ENCODE results near the gene SETMAR.
A peak's percentile ranks its signal among the peaks of the same experiment; 100 is the strongest.

Gene SETMAR

DNA sequence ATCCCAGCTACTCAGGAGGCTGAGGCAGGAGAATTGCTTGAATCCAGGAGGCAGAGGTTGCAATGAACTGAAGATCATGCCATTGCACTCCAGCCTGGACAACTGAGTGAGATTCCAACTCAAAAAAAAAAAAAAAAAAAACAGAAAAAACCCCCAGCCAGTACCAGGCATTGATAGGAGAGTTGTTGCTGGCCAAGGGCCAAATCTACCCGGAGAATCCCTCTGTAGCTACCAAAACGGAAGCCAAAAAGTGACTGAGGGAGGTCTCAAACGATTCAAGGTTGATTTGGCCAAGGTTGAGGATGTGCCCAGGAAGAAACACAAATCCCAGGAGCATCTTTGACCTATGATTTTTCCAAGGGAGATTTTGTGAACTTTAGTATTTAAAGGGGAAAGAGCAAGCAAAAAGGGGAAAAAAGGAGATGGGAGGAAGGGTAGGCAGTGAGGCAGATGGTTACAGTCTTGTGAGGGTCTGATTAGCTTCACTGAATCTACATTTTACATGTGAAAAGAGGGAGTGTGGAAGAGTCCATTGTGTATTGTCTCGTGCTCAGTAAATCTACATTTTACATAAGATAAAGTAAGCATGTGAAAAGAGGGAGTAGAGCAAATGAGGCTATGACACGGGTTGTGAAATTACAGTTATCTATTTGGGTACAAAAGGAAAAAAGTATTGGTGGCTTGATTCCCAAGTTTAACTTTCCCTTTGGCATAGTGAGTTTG, 32.8 kb downstream of the SETMAR start:
- Histone ChIP-seq H3K36me3 (ENCODE audit: control insufficient read depth in 1 of 2, insufficient read depth in 2 of 2, low read length in 2 of 2) (peaks cover 0 to 5% of the 10 kb centered on the region in 2 donors), H3K4me3 (ENCODE audit: low read depth in 1 of 2, low read length in 2 of 2) (no peak overlapping the region), H3K27me3 (ENCODE audit: low read depth, low read length) (no peaks in the 10 kb centered on the region), H3K27ac (ENCODE audit: low read length) (no peak overlapping the region), H3K9me3 (ENCODE audit: control insufficient read depth in 1 of 2, low read length in 2 of 2) (no peaks in the 10 kb centered on the region), H3K4me1 (ENCODE audit: control insufficient read depth in 1 of 2, insufficient read depth in 2 of 2, low read length in 2 of 2) (peaks cover 4 to 6% of the 10 kb centered on the region in 2 donors)

DNA sequence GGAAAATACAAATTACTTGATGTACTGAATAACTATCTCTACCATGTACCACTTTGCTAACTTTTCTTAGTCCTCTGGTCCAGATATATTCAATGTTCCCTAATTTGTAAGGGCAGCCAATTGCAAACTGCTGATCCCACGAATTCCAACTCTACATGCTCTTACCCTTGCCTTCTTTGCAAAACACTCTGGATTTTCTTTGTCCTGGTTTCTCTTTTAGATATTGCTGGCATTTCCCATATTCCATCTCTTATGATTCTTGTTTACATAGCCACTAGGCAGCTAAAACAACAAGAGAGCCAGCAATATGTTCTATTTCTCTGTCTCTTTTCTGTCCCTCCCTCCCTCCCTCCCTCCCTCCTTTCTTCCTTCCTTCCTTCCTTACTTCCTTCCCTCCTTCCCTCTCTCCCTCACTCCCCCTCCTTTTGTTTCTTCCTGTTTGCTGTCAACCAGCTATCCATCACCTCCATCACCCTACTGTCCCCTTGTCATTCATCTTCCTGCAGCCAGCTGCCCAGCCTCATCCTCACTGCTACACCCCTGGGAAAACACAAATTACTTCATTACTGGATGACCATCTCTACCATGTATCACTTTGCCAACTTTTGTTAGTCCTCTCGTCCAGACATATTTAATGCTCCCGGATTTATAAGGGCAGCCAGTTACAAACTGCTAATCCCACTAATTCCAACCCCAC, 33.8 kb downstream of the SETMAR start:
- Histone ChIP-seq H3K4me1 (ENCODE audit: control insufficient read depth in 1 of 2, insufficient read depth in 2 of 2, low read length in 2 of 2) (peaks cover 5 to 8% of the 10 kb centered on the region in 2 donors), H3K9me3 (ENCODE audit: control insufficient read depth in 1 of 2, low read length in 2 of 2) (no peaks in the 10 kb centered on the region), H3K27ac (ENCODE audit: low read length) (no peak overlapping the region), H3K36me3 (ENCODE audit: control insufficient read depth in 1 of 2, insufficient read depth in 2 of 2, low read length in 2 of 2) (peaks cover 0 to 5% of the 10 kb centered on the region in 2 donors), H3K27me3 (ENCODE audit: low read depth, low read length) (no peaks in the 10 kb centered on the region), H3K4me3 (ENCODE audit: low read depth in 1 of 2, low read length in 2 of 2) (no peak overlapping the region)

GRCh38 chr3:4338751-4339150, 35.6 kb downstream of the SETMAR start:
- Histone ChIP-seq H3K4me1 (ENCODE audit: control insufficient read depth in 1 of 2, insufficient read depth in 2 of 2, low read length in 2 of 2) (peaks cover 5 to 8% of the 10 kb centered on the region in 2 donors), H3K9me3 (ENCODE audit: control insufficient read depth in 1 of 2, low read length in 2 of 2) (no peaks in the 10 kb centered on the region), H3K4me3 (ENCODE audit: low read depth in 1 of 2, low read length in 2 of 2) (no peak overlapping the region), H3K36me3 (ENCODE audit: control insufficient read depth in 1 of 2, insufficient read depth in 2 of 2, low read length in 2 of 2) (peaks cover 0 to 5% of the 10 kb centered on the region in 2 donors), H3K27me3 (ENCODE audit: low read depth, low read length) (no peaks in the 10 kb centered on the region), H3K27ac (ENCODE audit: low read length) (no peak overlapping the region)

DNA sequence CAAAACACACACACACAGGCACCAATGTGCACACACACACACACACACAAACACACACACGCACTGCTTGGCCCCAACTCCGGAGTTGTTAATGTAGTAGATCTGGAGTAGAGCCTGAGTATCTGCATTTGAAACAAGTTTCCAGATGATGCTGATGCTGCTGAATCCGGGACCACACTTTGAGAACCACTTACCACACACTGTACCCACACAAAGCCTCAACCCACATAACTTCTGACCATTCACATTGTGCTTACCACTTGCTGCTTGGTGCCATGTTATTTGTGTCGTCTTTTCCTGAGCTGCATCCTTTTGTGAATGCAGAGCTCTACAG, 36.9 kb downstream of the SETMAR start:
- Histone ChIP-seq H3K27ac (ENCODE audit: low read length) (no peak overlapping the region), H3K36me3 (ENCODE audit: control insufficient read depth in 1 of 2, insufficient read depth in 2 of 2, low read length in 2 of 2) (peaks cover 0 to 5% of the 10 kb centered on the region in 2 donors), H3K9me3 (ENCODE audit: control insufficient read depth in 1 of 2, low read length in 2 of 2) (no peaks in the 10 kb centered on the region), H3K4me3 (ENCODE audit: low read depth in 1 of 2, low read length in 2 of 2) (no peak overlapping the region), H3K27me3 (ENCODE audit: low read depth, low read length) (no peaks in the 10 kb centered on the region), H3K4me1 (ENCODE audit: control insufficient read depth in 1 of 2, insufficient read depth in 2 of 2, low read length in 2 of 2) (peaks cover 5 to 8% of the 10 kb centered on the region in 2 donors)

DNA sequence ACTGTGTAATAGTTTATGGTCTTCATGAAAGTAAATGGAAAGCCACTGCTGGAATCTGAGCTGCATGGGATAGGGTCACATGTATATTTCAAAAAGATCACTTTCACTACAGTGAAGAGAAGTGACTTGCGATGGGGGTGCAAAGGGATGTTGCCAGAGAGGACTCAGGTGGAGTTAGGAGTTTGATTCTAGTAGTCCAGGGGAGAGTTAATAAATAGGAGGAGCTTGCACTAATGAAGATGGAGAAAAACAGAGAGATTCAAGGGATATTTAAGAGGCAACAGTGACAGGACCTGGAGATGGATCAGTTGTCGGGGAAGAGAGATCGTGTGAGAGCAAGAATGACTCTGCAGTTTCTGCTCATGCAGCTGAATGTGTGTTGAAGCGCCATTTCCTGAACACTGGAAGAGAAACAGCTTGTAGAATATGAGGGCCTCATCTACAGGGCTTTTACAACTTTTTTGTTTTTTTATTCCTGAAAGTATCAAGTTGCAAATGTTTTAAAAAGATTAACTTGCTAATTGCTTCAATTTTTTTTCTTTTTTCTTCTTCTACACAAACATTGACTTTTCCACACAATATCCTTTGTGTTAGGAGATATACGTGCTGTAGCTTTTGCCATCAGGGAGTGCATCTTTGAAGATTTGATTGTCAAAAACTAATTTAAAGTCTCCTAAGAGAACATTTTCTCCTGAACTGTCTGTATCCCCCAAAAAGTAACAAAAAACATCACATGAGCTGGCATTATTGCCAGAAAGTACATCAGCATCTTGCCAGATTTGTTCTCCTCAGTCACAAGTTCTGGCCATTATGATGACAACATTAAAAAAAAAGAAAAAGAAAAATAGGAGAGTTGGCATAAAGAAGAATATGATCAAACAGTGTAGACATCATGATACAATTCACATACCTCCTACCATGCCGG, 37.5 kb downstream of the SETMAR start:
- Histone ChIP-seq H3K27ac (ENCODE audit: low read length) (no peak overlapping the region), H3K4me1 (ENCODE audit: control insufficient read depth in 1 of 2, insufficient read depth in 2 of 2, low read length in 2 of 2) (peaks cover 5 to 8% of the 10 kb centered on the region in 2 donors), H3K27me3 (ENCODE audit: low read depth, low read length) (no peaks in the 10 kb centered on the region), H3K36me3 (ENCODE audit: control insufficient read depth in 1 of 2, insufficient read depth in 2 of 2, low read length in 2 of 2) (peaks cover 0 to 5% of the 10 kb centered on the region in 2 donors), H3K9me3 (ENCODE audit: control insufficient read depth in 1 of 2, low read length in 2 of 2) (no peaks in the 10 kb centered on the region), H3K4me3 (ENCODE audit: low read depth in 1 of 2, low read length in 2 of 2) (no peak overlapping the region)

GRCh38 chr3:4341336-4341675, 38.1 kb downstream of the SETMAR start:
- Histone ChIP-seq H3K27me3 (ENCODE audit: low read depth, low read length) (no peaks in the 10 kb centered on the region), H3K27ac (ENCODE audit: low read length) (no peak overlapping the region), H3K9me3 (ENCODE audit: control insufficient read depth in 1 of 2, low read length in 2 of 2) (no peaks in the 10 kb centered on the region), H3K4me3 (ENCODE audit: low read depth in 1 of 2, low read length in 2 of 2) (no peak overlapping the region), H3K4me1 (ENCODE audit: control insufficient read depth in 1 of 2, insufficient read depth in 2 of 2, low read length in 2 of 2) (peaks cover 5 to 8% of the 10 kb centered on the region in 2 donors), H3K36me3 (ENCODE audit: control insufficient read depth in 1 of 2, insufficient read depth in 2 of 2, low read length in 2 of 2) (peaks cover 0 to 5% of the 10 kb centered on the region in 2 donors)

DNA sequence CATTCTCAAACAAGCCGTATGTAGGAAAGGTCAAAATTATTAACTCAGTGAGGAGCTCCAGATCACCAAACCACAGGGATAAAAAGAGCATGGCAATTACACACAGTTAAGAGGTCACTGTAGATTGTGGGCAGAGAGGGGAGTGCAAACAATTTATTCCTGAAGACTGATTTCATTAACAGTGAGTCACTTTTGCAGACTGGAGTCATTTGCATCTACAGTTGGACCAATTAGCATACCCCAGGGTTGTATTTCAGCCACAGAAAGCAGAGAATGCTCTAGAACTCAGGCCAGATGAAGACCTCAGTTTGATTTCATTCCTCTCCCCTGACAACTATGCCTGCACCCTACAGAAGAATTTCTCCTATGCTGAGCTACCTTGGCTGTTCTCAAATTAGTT, 40.1 kb downstream of the SETMAR start:
- H3K36me3 ChIP-seq (ENCODE audit: control insufficient read depth in 1 of 2, insufficient read depth in 2 of 2, low read length in 2 of 2), result peaks cover 0 to 5% of the 10 kb centered on the region in 2 donors
- no peak overlapping the region for H3K4me3 ChIP-seq (ENCODE audit: low read depth in 1 of 2, low read length in 2 of 2)
- peaks cover 5 to 8% of the 10 kb centered on the region in 2 donors for H3K4me1 ChIP-seq (ENCODE audit: control insufficient read depth in 1 of 2, insufficient read depth in 2 of 2, low read length in 2 of 2)
- peaks cover 0 to 2% of the 10 kb centered on the region in 2 donors for H3K9me3 ChIP-seq (ENCODE audit: control insufficient read depth in 1 of 2, low read length in 2 of 2)
- no peak overlapping the region for H3K27ac ChIP-seq (ENCODE audit: low read length)
- no peaks in the 10 kb centered on the region for H3K27me3 ChIP-seq (ENCODE audit: low read depth, low read length)

- Histone ChIP-seq H3K36me3 (ENCODE audit: control insufficient read depth in 1 of 2, insufficient read depth in 2 of 2, low read length in 2 of 2) (no peaks in the 10 kb centered on the region), H3K4me1 (ENCODE audit: control insufficient read depth in 1 of 2, insufficient read depth in 2 of 2, low read length in 2 of 2) (peaks cover 2 to 10% of the 10 kb centered on the region in 2 donors), H3K27ac (ENCODE audit: low read length) (peak overlapping the region; percentile 77), H3K27me3 (ENCODE audit: low read depth, low read length) (no peaks in the 10 kb centered on the region), H3K9me3 (ENCODE audit: control insufficient read depth in 1 of 2, low read length in 2 of 2) (peaks cover 0 to 3% of the 10 kb centered on the region in 2 donors), H3K4me3 (ENCODE audit: low read depth in 1 of 2, low read length in 2 of 2) (peak overlapping the region in 1 of 2 donors; percentile 60)
These were observed 47.6 kb downstream of the SETMAR start for GRCh38 chr3:4350789-4351163.

DNA sequence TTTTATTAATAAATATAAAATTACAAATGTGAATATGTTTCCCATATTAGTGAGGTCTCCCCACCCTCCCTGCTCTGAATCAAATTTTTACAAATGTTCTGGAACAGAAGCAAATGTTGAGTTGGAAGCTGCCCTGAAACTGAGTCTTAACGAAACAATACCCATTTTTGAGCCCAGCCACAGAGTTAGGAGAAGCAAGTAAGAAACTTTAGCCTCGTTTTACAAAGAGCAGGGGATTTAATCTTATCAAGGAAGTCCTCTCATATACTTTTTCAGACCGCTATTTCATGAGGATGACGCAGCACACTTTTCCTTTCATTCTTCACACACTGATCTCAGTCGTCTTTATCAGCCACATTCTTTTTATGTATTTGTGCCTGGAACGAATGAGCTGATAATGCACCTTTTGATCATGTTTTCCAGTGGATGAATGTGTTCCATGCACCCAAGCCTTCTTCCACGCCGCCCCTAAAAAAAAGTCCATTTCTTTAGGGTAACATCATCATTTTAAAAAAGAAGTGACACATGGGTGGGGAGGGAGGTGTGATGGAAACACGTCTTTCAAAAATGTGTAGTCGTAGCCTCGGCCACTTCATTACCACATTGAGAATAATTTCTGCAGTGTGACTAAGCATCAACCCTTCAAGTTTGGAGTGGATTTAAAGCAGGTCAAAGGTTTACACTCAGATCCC, 48.1 kb downstream of the SETMAR start:
- Histone ChIP-seq H3K36me3 (ENCODE audit: control insufficient read depth in 1 of 2, insufficient read depth in 2 of 2, low read length in 2 of 2) (no peaks in the 10 kb centered on the region), H3K27me3 (ENCODE audit: low read depth, low read length) (no peaks in the 10 kb centered on the region), H3K4me3 (ENCODE audit: low read depth in 1 of 2, low read length in 2 of 2) (peak overlapping the region in 1 of 2 donors; percentile 60), H3K4me1 (ENCODE audit: control insufficient read depth in 1 of 2, insufficient read depth in 2 of 2, low read length in 2 of 2) (peaks cover 7 to 13% of the 10 kb centered on the region in 2 donors), H3K9me3 (ENCODE audit: control insufficient read depth in 1 of 2, low read length in 2 of 2) (peaks cover 0 to 3% of the 10 kb centered on the region in 2 donors), H3K27ac (ENCODE audit: low read length) (peak overlapping the region; percentile 77)

DNA sequence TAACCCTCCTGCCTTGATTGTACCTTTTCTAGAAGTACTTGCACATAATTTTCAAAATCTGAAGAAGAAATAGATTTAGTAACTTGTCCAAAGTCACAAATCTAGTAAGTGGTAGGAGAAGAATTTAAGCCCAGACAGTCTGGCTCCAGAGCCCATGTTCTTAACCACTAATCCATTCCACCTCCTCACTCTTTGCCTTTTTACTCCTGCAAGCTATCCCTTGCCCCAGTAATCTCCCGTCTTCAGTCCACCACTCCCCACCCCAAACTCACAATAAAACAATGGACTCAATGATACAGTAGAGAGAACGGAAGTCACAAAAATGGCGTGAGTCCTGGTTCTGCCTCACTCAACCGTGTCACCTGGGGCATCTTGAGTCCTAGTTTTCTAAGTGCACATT, 48.7 kb downstream of the SETMAR start:
- Histone ChIP-seq H3K36me3 (ENCODE audit: control insufficient read depth in 1 of 2, insufficient read depth in 2 of 2, low read length in 2 of 2) (no peaks in the 10 kb centered on the region), H3K9me3 (ENCODE audit: control insufficient read depth in 1 of 2, low read length in 2 of 2) (peaks cover 0 to 3% of the 10 kb centered on the region in 2 donors), H3K27me3 (ENCODE audit: low read depth, low read length) (no peaks in the 10 kb centered on the region), H3K4me3 (ENCODE audit: low read depth in 1 of 2, low read length in 2 of 2) (peak overlapping the region in 1 of 2 donors; percentile 60), H3K27ac (ENCODE audit: low read length) (peak overlapping the region; percentile 77), H3K4me1 (ENCODE audit: control insufficient read depth in 1 of 2, insufficient read depth in 2 of 2, low read length in 2 of 2) (peaks cover 13% of the 10 kb centered on the region in 2 donors)

Measured in muscle layer of duodenum (tissue), 2 donors.